Transverse colon (tissue), 4 donors: ENCODE results near the gene SEPTIN2. TPM values are rescaled to one million over a fixed set of nuclear protein-coding genes. Genes with fewer than 3 reads are reported as not detected.

Source experiments
- DNase-seq: peaks from one replicate; pipeline ENCODE4 v3.0.0-alpha.2; 2019
- H3K27ac ChIP-seq, 4 donors: fragments of 200-600 bp; sonication (generic); 2 replicates each; pipeline ENCODE4 v1.5.1; 2016 to 2018; ENCODE audit warnings: inconsistent platforms in 4 of 4
- H3K27me3 ChIP-seq: fragments of 200-600 bp; sonication (generic); 2 replicates; pipeline ENCODE4 v1.5.1; 2017; ENCODE audit warnings: inconsistent platforms
- H3K36me3 ChIP-seq, 4 donors: fragments of 200-600 bp; sonication (generic); 2 replicates each; pipeline ENCODE4 v1.5.1; 2017 to 2019; ENCODE audit warnings: inconsistent platforms in 4 of 4
- H3K4me1 ChIP-seq, 4 donors: fragments of 200-600 bp; sonication (generic); 2 replicates each; pipeline ENCODE4 v1.5.1; 2017 to 2020; ENCODE audit warnings: inconsistent platforms in 4 of 4
- H3K4me3 ChIP-seq, 4 donors: fragments of 200-600 bp; sonication (generic); 1 replicate in 1 of 4; 2 replicates in 3 of 4; pipeline versions ENCODE4 v1.5.1 to v1.6.1; 2017 to 2019; ENCODE audit warnings: inconsistent platforms in 4 of 4
- H3K9me3 ChIP-seq, 2 donors: fragments of 200-600 bp; sonication (generic); 2 replicates each; pipeline ENCODE4 v1.5.1; 2017 to 2019; ENCODE audit warnings: inconsistent platforms in 2 of 2
- EP300 ChIP-seq: sonication (generic); formaldehyde crosslinking; IDR thresholded peaks from one replicate; pipeline ENCODE4 v1.6.1; 2017; ENCODE audit warnings: antibody characterized with exemption, low read depth
- POLR2A ChIP-seq: fragments of 450-650 bp; IDR thresholded peaks from one replicate; pipeline ENCODE4 v1.6.1; 2016; ENCODE audit warnings: antibody characterized with exemption, mild to moderate bottlenecking, moderate library complexity
- POLR2AphosphoS5 ChIP-seq, 3 donors: sonication (generic); formaldehyde crosslinking; IDR thresholded peaks; one replicate each; pipeline ENCODE4 v1.6.1; 2016; ENCODE audit warnings: antibody characterized with exemption in 3 of 3
- WGBS, 2 donors: methylation state at CpG; one replicate each; pipeline ENCODE4 v1.1.5; 2018; ENCODE audit warnings: low coverage in 1 of 2; 5-methylcytosine and 5-hydroxymethylcytosine counted together
- in situ Hi-C, 4 donors: fragments of 200-750 bp; cut with MboI; loops; one replicate each; pipeline versions ENCODE4 v1.15.0 to v1.15.1; 2017; ENCODE audit warnings: low sequenced_read_pairs in 3 of 4, low pct_ligation_motif_present in 1 of 4, low pct_unique_long_range_greater_than_20kb in 1 of 4
- intact Hi-C: fragments of 100-400 bp; cut with DNase I; formaldehyde crosslinking; loops from one replicate; pipeline ENCODE4 v1.15.1; 2023; ENCODE audit warnings: low total_unique reads
- total RNA-seq, 4 donors: library from RNA; depleted of rRNA; stranded (reverse); fragments of >200 nt; gene quantifications; one replicate each; pipeline ENCODE4 v1.1.0, GENCODE V29; 2016
- TF ChIP-seq, protein P1 (sequence below), 5 experiments: fragments of 200-600 bp in 3 of 5; fragments of 450-650 bp in 2 of 5; sonication (generic) in 3 of 5; IDR thresholded peaks; 1 replicate in 2 of 5; 2 replicates in 3 of 5; pipeline ENCODE4 v1.5.1; 2016 to 2017; ENCODE audit warnings: antibody characterized with exemption in 5 of 5, inconsistent platforms in 3 of 5, mild to moderate bottlenecking in 2 of 5, moderate library complexity in 1 of 5

SEPTIN2 gene
- total RNA-seq, 4 donors from 2014 or later = 116 to 264 (median 180) TPM

DNA sequence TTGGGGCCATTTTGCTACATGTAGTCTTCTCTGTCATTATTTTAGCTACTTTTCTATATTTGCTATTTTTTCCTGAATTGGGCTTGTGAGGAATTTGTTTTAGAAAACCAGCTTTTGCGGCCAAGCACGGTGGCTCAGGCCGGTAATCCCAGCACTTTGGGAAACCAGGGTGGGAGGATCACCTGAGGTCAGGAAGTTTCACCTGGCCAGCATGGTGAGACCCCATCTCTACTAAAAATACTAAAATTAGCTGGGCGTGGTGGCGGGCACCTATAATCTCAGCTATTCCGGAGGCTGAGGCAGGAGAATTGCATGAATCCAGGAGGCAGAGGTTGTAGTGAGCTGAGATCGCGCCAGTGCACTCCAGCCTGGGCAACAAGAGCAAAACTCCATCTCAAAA is 4.7 kb downstream of the SEPTIN2 start:
- no peak overlapping the region for H3K27ac ChIP-seq
- TF ChIP-seq, protein P1, sequence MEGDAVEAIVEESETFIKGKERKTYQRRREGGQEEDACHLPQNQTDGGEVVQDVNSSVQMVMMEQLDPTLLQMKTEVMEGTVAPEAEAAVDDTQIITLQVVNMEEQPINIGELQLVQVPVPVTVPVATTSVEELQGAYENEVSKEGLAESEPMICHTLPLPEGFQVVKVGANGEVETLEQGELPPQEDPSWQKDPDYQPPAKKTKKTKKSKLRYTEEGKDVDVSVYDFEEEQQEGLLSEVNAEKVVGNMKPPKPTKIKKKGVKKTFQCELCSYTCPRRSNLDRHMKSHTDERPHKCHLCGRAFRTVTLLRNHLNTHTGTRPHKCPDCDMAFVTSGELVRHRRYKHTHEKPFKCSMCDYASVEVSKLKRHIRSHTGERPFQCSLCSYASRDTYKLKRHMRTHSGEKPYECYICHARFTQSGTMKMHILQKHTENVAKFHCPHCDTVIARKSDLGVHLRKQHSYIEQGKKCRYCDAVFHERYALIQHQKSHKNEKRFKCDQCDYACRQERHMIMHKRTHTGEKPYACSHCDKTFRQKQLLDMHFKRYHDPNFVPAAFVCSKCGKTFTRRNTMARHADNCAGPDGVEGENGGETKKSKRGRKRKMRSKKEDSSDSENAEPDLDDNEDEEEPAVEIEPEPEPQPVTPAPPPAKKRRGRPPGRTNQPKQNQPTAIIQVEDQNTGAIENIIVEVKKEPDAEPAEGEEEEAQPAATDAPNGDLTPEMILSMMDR (IDR thresholded peaks at IDR 0.05) = no peak
- TF ChIP-seq POLR2AphosphoS5 (IDR thresholded peaks at IDR 0.05) (no peak), EP300 (no peak), POLR2A (no peak)
- peaks cover 21 to 79% (median 39%) of the 10 kb centered on the region in 4 donors for H3K4me1 ChIP-seq
- DNase-seq = no peak
- 94% methylated on average over 8 of the region's 8 CpGs; no CpG with 5 or more reads in 1 of the 2 donors for WGBS, 2 donors
- H3K36me3 ChIP-seq = no peaks in the 10 kb centered on the region
- in situ Hi-C loops (no loop called here), intact Hi-C loops (no loop called here)
- no peak overlapping the region for H3K4me3 ChIP-seq
- no peaks in the 10 kb centered on the region for H3K9me3 ChIP-seq
- no peaks in the 10 kb centered on the region for H3K27me3 ChIP-seq

DNA sequence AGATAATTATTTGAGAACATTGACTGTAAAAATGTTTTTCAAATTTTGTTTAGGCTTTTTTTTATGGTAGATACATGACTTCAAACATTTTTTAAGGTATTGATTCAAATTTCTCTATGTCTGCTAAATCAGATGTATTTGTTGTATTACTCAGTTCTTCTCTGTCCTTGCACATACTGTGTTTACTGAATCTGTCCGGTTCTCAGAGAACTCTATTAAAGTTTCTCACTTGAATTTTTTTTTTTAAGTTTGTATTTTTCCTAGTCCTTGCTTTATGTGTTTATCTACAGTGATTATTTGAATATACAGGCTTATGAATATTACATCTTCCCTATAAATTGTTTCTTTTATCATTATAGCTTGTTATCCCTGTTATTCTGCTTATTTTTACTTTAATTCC is 5.3 kb downstream of the SEPTIN2 start:
- Histone ChIP-seq H3K4me1 (peaks cover 21 to 79% (median 39%) of the 10 kb centered on the region in 4 donors), H3K27ac (no peak overlapping the region), H3K36me3 (no peaks in the 10 kb centered on the region), H3K4me3 (no peak overlapping the region), H3K9me3 (no peaks in the 10 kb centered on the region), H3K27me3 (no peaks in the 10 kb centered on the region)
- no peak for DNase-seq
- 60 to 69% methylated on average over 1 of the region's 1 CpG for WGBS, 2 donors
- intact Hi-C loops (no loop called here), in situ Hi-C loops (no loop called here)
- TF ChIP-seq POLR2A (no peak), POLR2AphosphoS5 (IDR thresholded peaks at IDR 0.05) (no peak), EP300 (no peak)
- TF ChIP-seq, protein P1 (IDR thresholded peaks at IDR 0.05) = no peak

DNA sequence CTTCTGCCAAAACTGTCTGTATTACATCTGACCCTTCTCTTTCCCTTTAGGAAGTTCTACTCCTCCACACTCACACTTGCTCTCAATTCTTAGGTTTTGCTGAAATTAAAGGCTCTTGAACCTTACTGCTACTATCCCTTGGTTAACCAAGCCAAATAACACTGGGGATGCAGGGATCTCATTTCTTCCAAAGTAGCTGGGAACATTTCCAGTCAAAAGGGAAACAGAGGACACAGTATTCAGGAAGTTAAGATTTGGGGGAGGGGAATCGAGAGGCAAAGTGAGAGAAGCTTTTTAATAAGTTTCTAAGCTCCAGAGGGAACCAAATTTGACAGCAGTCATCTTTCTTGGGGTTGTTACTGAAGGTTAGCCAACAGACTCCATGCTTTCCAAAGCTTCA is 6.2 kb downstream of the SEPTIN2 start:
- no peak overlapping the region for H3K27ac ChIP-seq
- 60% methylated on average over 1 of the region's 1 CpG; no CpG with 5 or more reads in 1 of the 2 donors for WGBS, 2 donors
- intact Hi-C loops = no loop called here
- no peak for DNase-seq
- H3K36me3 ChIP-seq = peaks cover 0 to 5% (median 1%) of the 10 kb centered on the region in 4 donors
- H3K27me3 ChIP-seq = no peaks in the 10 kb centered on the region
- in situ Hi-C loops = no loop called here
- TF ChIP-seq, protein P1 (IDR thresholded peaks at IDR 0.05) = no peak
- TF ChIP-seq POLR2AphosphoS5 (IDR thresholded peaks at IDR 0.05) = no peak
- TF ChIP-seq EP300 = no peak
- TF ChIP-seq POLR2A = no peak
- H3K4me3 ChIP-seq = no peak overlapping the region
- no peaks in the 10 kb centered on the region for H3K9me3 ChIP-seq
- H3K4me1 ChIP-seq = peaks cover 21 to 76% (median 37%) of the 10 kb centered on the region in 4 donors

DNA sequence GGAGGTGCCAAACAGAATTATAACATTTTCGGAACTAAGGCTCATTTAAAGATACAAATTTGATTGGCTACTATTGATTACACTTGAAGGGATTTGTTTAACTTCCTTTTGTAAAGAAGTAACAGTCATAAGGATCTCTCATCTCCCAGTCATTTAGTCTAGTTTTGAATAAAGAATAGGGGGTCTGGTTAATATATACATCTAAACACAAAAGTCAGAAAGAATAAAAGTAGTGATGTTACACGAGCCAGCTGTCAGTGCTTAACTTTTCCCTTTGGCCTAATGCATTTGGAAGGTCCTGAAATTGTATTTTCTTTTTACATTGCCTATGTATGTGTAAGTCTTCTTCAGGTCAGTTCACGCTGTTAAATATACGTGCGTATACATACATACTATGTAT is 8.1 kb downstream of the SEPTIN2 start:
- no peaks in the 10 kb centered on the region for H3K9me3 ChIP-seq
- no peak for DNase-seq
- in situ Hi-C loops = no loop called here
- WGBS, 2 donors = 68 to 75% methylated on average over 5 of the region's 5 CpGs
- H3K4me3 ChIP-seq = no peak overlapping the region
- peaks cover 0 to 12% (median 5%) of the 10 kb centered on the region in 4 donors for H3K36me3 ChIP-seq
- no peak overlapping the region for H3K27ac ChIP-seq
- H3K27me3 ChIP-seq = no peaks in the 10 kb centered on the region
- intact Hi-C loops = no loop called here
- H3K4me1 ChIP-seq = peaks cover 8 to 57% (median 20%) of the 10 kb centered on the region in 4 donors
- no peak for TF ChIP-seq POLR2A
- TF ChIP-seq EP300 = no peak
- TF ChIP-seq, protein P1 (IDR thresholded peaks at IDR 0.05) = no peak
- no peak for TF ChIP-seq POLR2AphosphoS5 (IDR thresholded peaks at IDR 0.05)
